Kidney epithelial cell (primary cell): ENCODE measurements around the gene PFDN1. TPM values are rescaled to one million over a fixed set of nuclear protein-coding genes. Genes with fewer than 3 reads are reported as not detected.
"Not testable (repeated sequence)": the region's sequence is repeated elsewhere in the genome, so short reads cannot be mapped to it uniquely, and the experiment has no call there.

Experiments used
- DNase-seq: peaks from one replicate; pipeline ENCODE4 v3.0.0-alpha.2; 2010; ENCODE audit warnings: low read depth
- H3K27me3 ChIP-seq: 2 replicates; pipeline ENCODE4 v1.6.0; 2011; ENCODE audit warnings: low read length; ENCODE audit not compliant: control insufficient read depth, insufficient read depth
- H3K36me3 ChIP-seq: 2 replicates; pipeline ENCODE4 v1.5.1; 2011; ENCODE audit warnings: low read length; ENCODE audit not compliant: control insufficient read depth, insufficient read depth
- H3K4me3 ChIP-seq: 2 replicates; pipeline ENCODE4 v1.5.1; 2011; ENCODE audit warnings: low read depth, mild to moderate bottlenecking, control low read depth, low read length
- total RNA-seq: library from RNA; depleted of rRNA; stranded (reverse); fragments of >200 nt; gene quantifications from 2 replicates; pipeline ENCODE4 v1.2.3, GENCODE V29; 2015
- TF ChIP-seq, protein P1 (sequence below): IDR thresholded peaks from 2 replicates; pipeline ENCODE4 v1.5.1; 2011; ENCODE audit warnings: mild to moderate bottlenecking, moderate library complexity, low read length, control low read depth, inconsistent platforms; ENCODE audit not compliant: insufficient read depth, poor library complexity, severe bottlenecking

The PFDN1 gene
- total RNA-seq, 1 donor from 2014 or later, result 124 TPM

DNA sequence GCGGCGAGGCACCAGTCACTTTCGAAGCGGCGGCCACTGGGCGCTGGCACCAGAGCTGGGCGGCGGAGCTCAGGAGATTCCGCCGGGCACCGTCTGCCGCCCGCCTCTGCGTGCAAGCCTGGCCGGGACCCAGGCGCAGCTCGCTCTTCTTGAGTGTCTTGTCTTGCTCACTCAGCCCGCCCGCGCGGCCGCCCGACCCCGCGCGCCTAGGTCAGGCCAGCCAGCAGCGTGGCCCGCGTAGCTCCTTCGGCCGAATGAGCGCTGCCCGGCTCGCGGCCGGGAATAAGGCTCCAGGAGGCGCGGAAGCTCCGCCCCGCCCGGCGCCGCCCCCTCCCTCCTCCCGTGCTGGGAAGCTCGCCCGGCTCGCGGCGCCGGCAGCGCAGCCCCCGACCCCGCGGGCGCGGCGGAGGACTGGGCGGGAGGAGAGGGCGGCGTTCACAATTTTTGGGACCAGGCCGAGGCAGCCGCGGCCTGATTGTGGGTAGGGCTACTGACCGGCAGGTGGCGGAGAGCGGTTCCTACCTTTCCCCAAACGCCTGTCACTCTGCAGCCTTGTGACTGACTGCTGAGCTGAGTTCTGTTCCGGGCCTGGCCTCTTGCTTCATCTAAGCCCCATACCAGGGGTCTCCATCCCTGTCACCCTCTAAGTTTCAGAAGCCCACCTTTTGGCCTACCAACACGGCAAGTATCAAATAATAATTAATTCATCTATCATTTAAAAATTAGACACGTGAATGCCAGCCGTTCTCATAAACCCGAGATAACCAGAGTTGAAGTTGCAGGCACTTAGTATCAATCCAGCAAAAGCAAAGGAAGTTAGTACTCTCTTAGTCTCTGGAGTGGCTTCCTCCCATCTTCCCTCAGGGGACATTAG lies 43.7 kb upstream of the PFDN1 start, which contains the start of gene HBEGF:
TSS of gene HBEGF (minus strand) at position 256 of the 874 bp plus-strand sequence. CDS start 275 bp downstream, outside the sequence.
- DNase-seq, result no peak
- Histone ChIP-seq H3K4me3 (peak within 1 kb of the TSS; percentile 68), H3K36me3 (no peaks in the 10 kb centered on the region), H3K27me3 (no peaks in the 10 kb centered on the region)
- TF ChIP-seq, protein P1, sequence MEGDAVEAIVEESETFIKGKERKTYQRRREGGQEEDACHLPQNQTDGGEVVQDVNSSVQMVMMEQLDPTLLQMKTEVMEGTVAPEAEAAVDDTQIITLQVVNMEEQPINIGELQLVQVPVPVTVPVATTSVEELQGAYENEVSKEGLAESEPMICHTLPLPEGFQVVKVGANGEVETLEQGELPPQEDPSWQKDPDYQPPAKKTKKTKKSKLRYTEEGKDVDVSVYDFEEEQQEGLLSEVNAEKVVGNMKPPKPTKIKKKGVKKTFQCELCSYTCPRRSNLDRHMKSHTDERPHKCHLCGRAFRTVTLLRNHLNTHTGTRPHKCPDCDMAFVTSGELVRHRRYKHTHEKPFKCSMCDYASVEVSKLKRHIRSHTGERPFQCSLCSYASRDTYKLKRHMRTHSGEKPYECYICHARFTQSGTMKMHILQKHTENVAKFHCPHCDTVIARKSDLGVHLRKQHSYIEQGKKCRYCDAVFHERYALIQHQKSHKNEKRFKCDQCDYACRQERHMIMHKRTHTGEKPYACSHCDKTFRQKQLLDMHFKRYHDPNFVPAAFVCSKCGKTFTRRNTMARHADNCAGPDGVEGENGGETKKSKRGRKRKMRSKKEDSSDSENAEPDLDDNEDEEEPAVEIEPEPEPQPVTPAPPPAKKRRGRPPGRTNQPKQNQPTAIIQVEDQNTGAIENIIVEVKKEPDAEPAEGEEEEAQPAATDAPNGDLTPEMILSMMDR, result peak; percentile 52

DNA sequence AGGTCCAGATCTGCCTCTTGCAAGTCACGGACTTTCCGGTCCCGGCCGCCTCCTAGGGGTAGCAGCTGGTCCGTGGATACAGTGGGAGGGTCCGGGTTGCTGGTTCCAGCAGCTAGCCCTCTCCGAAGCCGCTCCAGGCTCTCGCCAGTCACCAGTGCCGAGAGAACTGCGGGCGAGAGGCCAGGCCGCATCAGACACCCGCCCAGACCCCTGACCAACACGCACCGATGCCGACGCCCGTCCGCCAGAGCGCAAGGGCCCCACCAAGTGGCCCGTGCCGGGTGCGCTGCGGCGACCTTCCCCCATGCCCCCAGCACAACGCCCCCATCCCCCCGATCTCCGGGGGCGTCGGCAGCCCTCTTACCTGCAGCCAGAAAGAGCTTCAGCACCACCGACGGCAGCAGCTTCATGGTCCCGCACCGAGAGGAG lies 43.0 kb upstream of the PFDN1 start:
- Histone ChIP-seq H3K27me3 (no peaks in the 10 kb centered on the region), H3K36me3 (no peaks in the 10 kb centered on the region), H3K4me3 (peak overlapping the region; percentile 68)
- DNase-seq, result no peak
- TF ChIP-seq, protein P1, result peak; percentile 47

DNA sequence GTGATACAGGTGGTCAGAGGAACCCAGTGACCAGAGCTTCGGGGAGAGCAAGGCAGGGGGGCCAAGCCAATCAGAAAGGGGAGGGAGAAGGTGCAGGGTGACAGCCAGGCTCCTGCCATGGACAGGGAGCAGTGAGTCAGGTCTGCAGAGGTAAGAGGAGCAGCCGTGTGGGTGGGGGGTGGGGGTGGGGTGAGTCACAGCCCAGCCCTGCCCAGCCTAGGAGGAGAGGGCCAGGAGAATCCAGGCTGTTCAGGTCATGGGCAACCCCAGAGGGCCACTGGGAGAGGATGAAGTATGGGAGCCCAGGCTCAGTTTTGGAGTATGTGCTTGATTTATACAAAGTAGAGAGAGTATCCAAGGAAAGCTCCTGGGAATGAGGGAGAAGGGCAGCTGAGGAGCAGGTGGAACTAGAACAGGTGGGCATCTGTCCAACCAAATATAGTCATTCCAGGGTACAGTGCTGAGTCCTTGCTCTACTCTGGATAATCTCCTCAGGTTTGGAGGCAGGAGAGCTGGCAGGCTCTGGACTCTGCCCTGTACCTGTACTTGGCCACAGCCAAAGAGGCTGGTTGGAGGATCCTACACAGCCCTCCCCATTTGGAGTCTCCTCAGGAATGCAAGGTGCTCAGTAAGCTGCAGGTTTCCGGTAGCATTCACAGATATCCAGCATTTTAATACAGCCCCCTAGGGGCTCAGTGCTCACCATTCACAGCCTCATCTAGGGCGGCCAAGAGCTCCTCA lies 42.0 kb upstream of the PFDN1 start:
- Histone ChIP-seq H3K4me3 (peak overlapping the region; percentile 68), H3K27me3 (no peaks in the 10 kb centered on the region), H3K36me3 (no peaks in the 10 kb centered on the region)
- TF ChIP-seq, protein P1, result no peak
- no peak for DNase-seq

- not testable (repeated sequence) for DNase-seq, H3K27me3 ChIP-seq, H3K4me3 ChIP-seq, H3K36me3 ChIP-seq
These were observed 40.9 kb upstream of the PFDN1 start for GRCh38 chr5:140343849-140344248.

GRCh38 chr5:140342896-140343295 lies 40.0 kb upstream of the PFDN1 start:
- H3K27me3 ChIP-seq, result no peaks in the 10 kb centered on the region
- DNase-seq, result no peak
- H3K36me3 ChIP-seq, result no peaks in the 10 kb centered on the region
- no peak overlapping the region for H3K4me3 ChIP-seq
- TF ChIP-seq, protein P1, result no peak

DNA sequence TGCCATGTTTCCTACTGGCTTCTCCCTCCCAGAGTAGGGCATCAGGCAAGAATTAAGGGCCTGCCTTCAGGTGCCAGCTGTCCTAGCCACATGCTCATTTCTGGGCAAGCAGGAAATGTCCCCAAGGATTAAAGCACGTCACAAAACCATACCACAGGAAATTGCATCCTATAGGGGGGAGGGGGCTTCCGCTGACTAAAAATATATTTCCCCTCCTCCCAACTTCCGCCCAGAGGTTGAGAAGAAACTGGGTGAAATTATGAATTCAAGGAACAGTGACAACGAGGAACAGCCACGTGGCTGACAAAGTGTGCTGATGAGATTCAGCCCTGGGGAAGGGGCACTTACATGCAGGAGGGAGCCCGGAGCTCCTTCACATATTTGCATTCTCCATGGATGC lies 39.4 kb upstream of the PFDN1 start:
- no peak overlapping the region for H3K4me3 ChIP-seq
- H3K27me3 ChIP-seq, result no peaks in the 10 kb centered on the region
- TF ChIP-seq, protein P1, result no peak
- DNase-seq, result no peak
- H3K36me3 ChIP-seq, result no peaks in the 10 kb centered on the region
